ENCODE results near the gene ZBTB16. TPM values are rescaled to one million over a fixed set of nuclear protein-coding genes. Genes with fewer than 3 reads are reported as not detected.

The ZBTB16 gene
- total RNA-seq, 1 donor from 2014 or later: 171 TPM

DNA sequence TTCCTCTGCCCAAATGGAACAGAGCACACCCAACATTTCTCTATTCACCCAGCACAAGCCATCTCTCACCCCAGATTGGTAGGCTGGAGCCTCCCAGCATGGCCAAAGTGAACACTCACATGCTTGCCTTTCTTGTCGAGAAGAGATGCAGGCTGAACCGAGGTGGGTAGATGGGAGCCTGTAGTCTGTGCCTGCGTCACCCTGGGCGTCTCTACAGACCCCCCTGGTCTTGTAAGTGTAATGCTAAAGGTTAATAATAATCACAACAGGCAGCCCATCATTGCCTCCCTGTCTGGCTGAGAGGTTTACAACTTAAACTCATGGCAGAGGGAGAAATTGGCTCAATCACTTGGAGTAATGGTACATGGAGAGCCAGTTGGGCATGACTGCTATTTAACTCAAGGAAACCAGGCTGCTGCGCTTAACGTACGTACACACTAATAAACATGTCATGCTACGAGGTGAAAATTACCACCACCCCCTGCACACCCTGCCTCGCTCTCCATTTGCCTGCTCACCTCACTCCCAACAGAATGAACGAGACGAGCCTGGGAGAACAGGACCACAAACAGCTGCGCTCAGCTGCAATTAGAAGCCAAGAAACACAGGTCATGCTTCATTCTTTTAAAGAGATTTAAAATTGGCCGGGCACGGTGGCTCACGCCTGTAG, 9.1 kb upstream of the ZBTB16 start:
- TF ChIP-seq, protein P1, sequence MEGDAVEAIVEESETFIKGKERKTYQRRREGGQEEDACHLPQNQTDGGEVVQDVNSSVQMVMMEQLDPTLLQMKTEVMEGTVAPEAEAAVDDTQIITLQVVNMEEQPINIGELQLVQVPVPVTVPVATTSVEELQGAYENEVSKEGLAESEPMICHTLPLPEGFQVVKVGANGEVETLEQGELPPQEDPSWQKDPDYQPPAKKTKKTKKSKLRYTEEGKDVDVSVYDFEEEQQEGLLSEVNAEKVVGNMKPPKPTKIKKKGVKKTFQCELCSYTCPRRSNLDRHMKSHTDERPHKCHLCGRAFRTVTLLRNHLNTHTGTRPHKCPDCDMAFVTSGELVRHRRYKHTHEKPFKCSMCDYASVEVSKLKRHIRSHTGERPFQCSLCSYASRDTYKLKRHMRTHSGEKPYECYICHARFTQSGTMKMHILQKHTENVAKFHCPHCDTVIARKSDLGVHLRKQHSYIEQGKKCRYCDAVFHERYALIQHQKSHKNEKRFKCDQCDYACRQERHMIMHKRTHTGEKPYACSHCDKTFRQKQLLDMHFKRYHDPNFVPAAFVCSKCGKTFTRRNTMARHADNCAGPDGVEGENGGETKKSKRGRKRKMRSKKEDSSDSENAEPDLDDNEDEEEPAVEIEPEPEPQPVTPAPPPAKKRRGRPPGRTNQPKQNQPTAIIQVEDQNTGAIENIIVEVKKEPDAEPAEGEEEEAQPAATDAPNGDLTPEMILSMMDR (IDR thresholded peaks at IDR 0.05): no peak
- intact Hi-C loops (cut with DNase I): no loop called here
- Histone ChIP-seq H3K4me1 (no peaks in the 10 kb centered on the region), H3K27me3 (ENCODE audit: low read depth) (no peaks in the 10 kb centered on the region), H3K27ac (no peak overlapping the region), H3K4me3 (no peak overlapping the region), H3K9me3 (no peaks in the 10 kb centered on the region), H3K36me3 (no peaks in the 10 kb centered on the region)
- ATAC-seq (no peak), DNase-seq (no peak)

DNA sequence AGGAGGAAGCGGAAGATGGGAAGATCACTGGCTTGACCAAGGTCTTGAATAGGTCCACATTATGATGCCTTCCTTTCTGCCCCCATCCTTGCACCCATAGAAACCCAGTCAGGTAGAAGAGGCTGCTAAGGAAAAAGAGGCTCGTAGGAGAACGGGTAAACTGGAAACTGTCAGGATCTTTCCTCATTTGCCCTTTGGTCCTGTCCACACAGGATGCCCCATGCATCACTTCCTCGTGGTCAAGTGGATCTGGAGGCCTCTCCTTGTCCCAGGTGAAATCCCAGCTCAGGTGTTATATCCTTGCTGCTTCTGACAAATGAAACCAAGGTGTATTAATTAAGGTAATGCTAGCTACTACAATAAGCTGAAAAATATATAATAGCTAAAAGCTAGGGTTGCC, 8.0 kb upstream of the ZBTB16 start:
- no peak overlapping the region for H3K4me3 ChIP-seq
- H3K36me3 ChIP-seq: no peaks in the 10 kb centered on the region
- TF ChIP-seq, protein P1 (IDR thresholded peaks at IDR 0.05): no peak
- intact Hi-C loops (cut with DNase I): no loop called here
- no peaks in the 10 kb centered on the region for H3K27me3 ChIP-seq (ENCODE audit: low read depth)
- no peaks in the 10 kb centered on the region for H3K4me1 ChIP-seq
- H3K27ac ChIP-seq: no peak overlapping the region
- H3K9me3 ChIP-seq: no peaks in the 10 kb centered on the region
- no peak for ATAC-seq
- no peak for DNase-seq

DNA sequence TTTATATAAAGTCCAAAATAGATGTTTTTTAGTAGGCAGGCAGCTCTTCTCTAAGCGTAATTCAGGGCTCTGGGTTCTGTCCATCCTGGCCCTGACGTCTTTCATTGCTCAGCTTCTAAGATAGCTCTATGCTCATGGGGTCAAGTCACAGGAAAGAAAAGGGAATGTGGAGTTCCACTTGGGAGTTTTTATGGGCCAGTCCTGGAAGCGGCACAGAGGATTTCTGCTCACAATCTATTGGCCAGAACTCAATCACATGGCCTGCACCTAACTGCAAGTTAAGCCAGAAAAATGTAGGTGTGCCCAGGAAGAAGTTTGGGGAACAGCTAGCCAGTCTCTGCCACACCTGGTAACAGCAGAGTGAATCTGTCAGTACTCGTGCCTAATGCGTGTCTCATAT, 7.4 kb upstream of the ZBTB16 start:
- ATAC-seq (peak; percentile 16 to 35), DNase-seq (no peak)
- Histone ChIP-seq H3K36me3 (no peaks in the 10 kb centered on the region), H3K4me3 (no peak overlapping the region), H3K27ac (no peak overlapping the region), H3K9me3 (no peaks in the 10 kb centered on the region), H3K27me3 (ENCODE audit: low read depth) (no peaks in the 10 kb centered on the region), H3K4me1 (peaks cover 3% of the 10 kb centered on the region)
- TF ChIP-seq, protein P1 (IDR thresholded peaks at IDR 0.05): no peak
- intact Hi-C loops (cut with DNase I): no loop called here

DNA sequence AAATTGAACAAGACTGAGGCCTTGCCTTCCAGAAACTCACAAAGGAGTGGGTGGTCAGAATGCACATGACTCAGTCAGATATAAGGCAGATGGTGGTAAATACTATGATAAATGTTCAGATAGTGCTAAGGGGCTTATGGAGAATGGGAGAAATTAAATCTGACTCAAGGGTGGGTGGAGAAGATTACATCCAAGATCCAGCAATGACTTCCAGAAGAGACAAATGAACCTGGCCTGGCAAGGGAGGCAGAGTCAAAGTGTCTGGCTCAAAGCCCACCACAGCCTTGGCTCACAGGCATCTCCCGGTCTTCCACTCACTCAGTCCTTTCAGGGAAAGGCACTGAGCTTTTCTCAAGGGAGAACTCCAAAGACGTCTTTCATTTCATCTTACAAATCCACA, 6.1 kb upstream of the ZBTB16 start:
- intact Hi-C loops (cut with DNase I): no loop called here
- TF ChIP-seq, protein P1 (IDR thresholded peaks at IDR 0.05): no peak
- H3K4me3 ChIP-seq: no peak overlapping the region
- H3K36me3 ChIP-seq: no peaks in the 10 kb centered on the region
- peaks cover 3% of the 10 kb centered on the region for H3K27me3 ChIP-seq (ENCODE audit: low read depth)
- no peak overlapping the region for H3K27ac ChIP-seq
- ATAC-seq: no peak
- peaks cover 14% of the 10 kb centered on the region for H3K4me1 ChIP-seq
- no peaks in the 10 kb centered on the region for H3K9me3 ChIP-seq
- no peak for DNase-seq

DNA sequence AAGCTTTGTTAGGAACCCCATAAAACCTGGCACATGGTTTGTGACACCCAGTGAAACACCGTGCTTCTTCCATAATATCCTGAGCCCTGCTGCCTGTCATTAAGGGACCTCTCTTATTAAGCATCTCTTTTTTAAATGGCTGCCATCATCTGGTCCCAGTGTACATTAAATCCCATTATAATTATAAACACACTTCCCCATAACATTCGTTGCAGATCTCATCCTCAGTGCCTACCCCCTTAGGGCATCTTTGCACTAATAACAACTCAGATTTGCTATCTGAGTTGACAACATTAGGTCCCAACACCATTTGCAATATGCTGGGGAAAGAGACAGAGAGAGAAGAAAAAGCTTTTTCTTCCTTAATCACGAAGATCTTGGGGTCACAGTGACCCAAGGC, 4.7 kb upstream of the ZBTB16 start:
- Histone ChIP-seq H3K27me3 (ENCODE audit: low read depth) (peaks cover 7% of the 10 kb centered on the region), H3K27ac (no peak overlapping the region), H3K36me3 (no peaks in the 10 kb centered on the region), H3K4me3 (no peak overlapping the region), H3K9me3 (no peaks in the 10 kb centered on the region), H3K4me1 (peaks cover 21% of the 10 kb centered on the region)
- TF ChIP-seq, protein P1 (IDR thresholded peaks at IDR 0.05): no peak
- ATAC-seq (no peak), DNase-seq (no peak)
- intact Hi-C loops (cut with DNase I): no loop called here

Measured in lower lobe of right lung (tissue), 2 donors.